Body of pancreas (tissue), 4 donors: ENCODE data around the gene PCSK6. TPM values are rescaled to one million over a fixed set of nuclear protein-coding genes. Genes with fewer than 3 reads are reported as not detected.

Experiments used
- ATAC-seq: fragments of 150-250 bp; one replicate; pipeline ENCODE4 v1.9.1; 2016
- DNase-seq, 4 donors: peaks; one replicate each; pipeline ENCODE4 v3.0.0-alpha.2; 2019
- H3K27ac ChIP-seq, 4 donors: fragments of 200-600 bp; sonication (generic); 1 replicate in 3 of 4; 2 replicates in 1 of 4; pipeline versions ENCODE4 v1.5.1 to v1.6.1; 2016 to 2019; ENCODE audit warnings: mild to moderate bottlenecking in 1 of 4, mixed read lengths in 1 of 4, moderate library complexity in 1 of 4
- H3K27me3 ChIP-seq, 2 donors: fragments of 200-600 bp; sonication (generic); one replicate each; pipeline ENCODE4 v1.6.0; 2016; ENCODE audit warnings: mild to moderate bottlenecking in 1 of 2
- H3K36me3 ChIP-seq, 2 donors: fragments of 200-600 bp; sonication (generic); replicated peaks in 1 of 2; 2 replicates each; pipeline ENCODE4 v1.5.1; 2016; ENCODE audit warnings: low read depth in 2 of 2; ENCODE audit not compliant: insufficient read depth in 1 of 2
- H3K4me1 ChIP-seq: fragments of 200-600 bp; sonication (generic); one replicate; pipeline ENCODE4 v1.6.0; 2016
- H3K4me3 ChIP-seq, 2 donors: fragments of 200-600 bp; sonication (generic); 1 replicate in 1 of 2; 2 replicates in 1 of 2; pipeline ENCODE4 v1.5.1; 2016 to 2019
- H3K9me3 ChIP-seq, 3 donors: fragments of 200-600 bp; sonication (generic); 1 replicate in 2 of 3; 2 replicates in 1 of 3; pipeline ENCODE4 v1.5.1; 2016
- CTCF ChIP-seq, 7 experiments: fragments of 450-650 bp in 4 of 7; fragments of 200-600 bp in 3 of 7; sonication (generic) in 3 of 7; IDR thresholded peaks; one replicate each; pipeline ENCODE4 v1.5.1; 2016 to 2019; ENCODE audit warnings: antibody characterized with exemption in 7 of 7
- POLR2A ChIP-seq, 3 donors: fragments of 450-650 bp; IDR thresholded peaks; one replicate each; pipeline ENCODE4 v1.6.1; 2016; ENCODE audit warnings: antibody characterized with exemption in 3 of 3, mild to moderate bottlenecking in 2 of 3
- WGBS, 2 donors: methylation state at CpG; one replicate each; pipeline ENCODE4 v1.1.5; 2017; 5-methylcytosine and 5-hydroxymethylcytosine counted together
- intact Hi-C: fragments of 100-400 bp; cut with DNase I; formaldehyde crosslinking; loops from one replicate; pipeline ENCODE4 v1.15.1; 2023
- total RNA-seq, 2 donors: library from RNA; depleted of rRNA; stranded (reverse); fragments of >200 nt; gene quantifications; one replicate each; pipeline ENCODE4 v1.1.0, GENCODE V29; 2016

Gene PCSK6
- total RNA-seq, 2 donors from 2014 or later, result 8.9 to 10.1 TPM

DNA sequence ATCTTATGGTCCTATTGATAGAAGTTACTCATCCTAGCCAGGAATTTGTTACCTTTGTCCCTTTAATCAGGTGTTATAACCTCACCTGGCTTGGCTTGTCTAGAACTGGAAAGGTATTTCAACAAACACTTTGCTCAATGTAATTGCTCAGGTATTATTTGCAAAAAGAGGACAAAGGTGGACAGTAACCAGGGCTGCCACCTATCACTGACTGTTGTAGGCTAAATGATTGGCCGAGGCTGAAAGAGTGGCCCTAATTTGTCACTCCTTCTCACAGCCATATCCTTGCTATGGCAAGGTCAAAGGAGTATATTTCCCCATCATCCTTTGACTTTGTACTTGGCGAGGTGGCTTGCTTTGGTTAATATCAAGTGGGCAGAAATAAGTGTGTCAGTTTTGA lies 209.5 kb downstream of the PCSK6 start:
- no peak overlapping the region for H3K27ac ChIP-seq
- H3K4me3 ChIP-seq, result no peak overlapping the region
- no peaks in the 10 kb centered on the region for H3K27me3 ChIP-seq
- 69 to 75% methylated on average over 2 of the region's 2 CpGs for WGBS, 2 donors
- no peak for TF ChIP-seq CTCF (IDR thresholded peaks at IDR 0.05)
- TF ChIP-seq POLR2A (IDR thresholded peaks at IDR 0.05), result no peak
- ATAC-seq (no peak), DNase-seq (no peak)
- no peaks in the 10 kb centered on the region for H3K9me3 ChIP-seq
- H3K4me1 ChIP-seq, result peaks cover 13% of the 10 kb centered on the region
- intact Hi-C loops, result no loop called here
- peaks cover 7 to 28% of the 10 kb centered on the region in 2 donors for H3K36me3 ChIP-seq

- H3K27ac ChIP-seq, result peak overlapping the region in 3 of 4 donors; percentile 73 to 96 (median 90)
- intact Hi-C loops, result no loop called here
- ATAC-seq (no peak), DNase-seq (no peak)
- H3K4me1 ChIP-seq, result peaks cover 13% of the 10 kb centered on the region
- TF ChIP-seq CTCF (IDR thresholded peaks at IDR 0.05), result no peak
- TF ChIP-seq POLR2A (IDR thresholded peaks at IDR 0.05), result no peak
- no peaks in the 10 kb centered on the region for H3K9me3 ChIP-seq
- 73 to 77% methylated on average over 12 of the region's 12 CpGs for WGBS, 2 donors
- peaks cover 14 to 34% of the 10 kb centered on the region in 2 donors for H3K36me3 ChIP-seq
- no peaks in the 10 kb centered on the region for H3K27me3 ChIP-seq
- H3K4me3 ChIP-seq, result no peak overlapping the region
These were observed 211.5 kb downstream of the PCSK6 start for GRCh38 chr15:101277943-101278564.

DNA sequence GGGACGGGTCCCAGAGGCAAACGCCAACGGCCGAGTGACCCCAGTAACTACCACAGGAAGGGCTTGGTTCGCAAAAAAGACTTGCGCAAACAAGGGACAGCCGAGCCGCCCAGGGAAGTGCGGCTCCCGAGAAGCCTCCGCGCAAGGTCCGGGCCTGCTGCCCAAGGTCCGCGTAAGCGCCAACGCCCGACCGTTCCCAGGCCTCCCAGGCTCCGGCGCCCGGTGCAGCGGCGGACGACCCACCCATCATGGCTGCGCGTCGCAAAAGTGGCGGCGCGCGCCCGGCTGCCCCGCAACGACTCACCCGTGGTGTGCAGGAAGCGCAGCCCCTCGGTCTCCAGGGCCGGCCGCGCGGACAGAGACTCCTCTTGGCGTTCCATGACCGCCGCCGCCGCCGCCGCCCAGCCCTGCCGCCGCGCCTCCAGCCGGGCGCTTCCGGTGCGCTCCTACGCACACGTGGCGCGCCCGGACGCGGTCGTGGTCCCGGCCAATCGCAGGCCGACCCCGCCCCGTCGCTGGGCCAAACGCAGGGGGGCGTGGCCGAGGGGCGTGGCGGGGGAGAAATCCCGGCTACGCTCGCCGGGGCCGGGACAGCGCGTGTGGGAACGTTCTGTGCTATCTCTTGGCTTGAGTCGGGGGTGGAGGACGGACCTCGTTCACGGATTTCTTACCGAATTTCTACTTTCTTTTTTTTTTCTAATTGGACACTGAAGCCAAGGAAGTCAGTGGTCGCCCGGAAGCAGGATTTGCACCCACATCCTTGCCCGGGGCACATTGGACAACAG lies 212.3 kb downstream of the PCSK6 start, which contains the start of gene SELENOS:
SELENOS (minus strand) TSS at position 448 of the 785 bp plus-strand sequence; CDS start at position 380, 68 bp downstream.
- peaks cover 14 to 38% of the 10 kb centered on the region in 2 donors for H3K36me3 ChIP-seq

GRCh38 chr15:101276501-101277037 lies 212.9 kb downstream of the PCSK6 start:
- TF ChIP-seq POLR2A (IDR thresholded peaks at IDR 0.05) (no peak), CTCF (IDR thresholded peaks at IDR 0.05) (peak in 5 of 7 experiments; percentile 6 to 32 (median 19))
- H3K4me3 ChIP-seq, result peak overlapping the region; percentile 50 to 76
- no peak for DNase-seq
- WGBS, 2 donors, result 3 to 6% methylated on average over 14 of the region's 14 CpGs
- H3K27me3 ChIP-seq, result no peaks in the 10 kb centered on the region
- peak overlapping the region; percentile 73 to 96 (median 90) for H3K27ac ChIP-seq
- H3K4me1 ChIP-seq, result peaks cover 13% of the 10 kb centered on the region
- no peaks in the 10 kb centered on the region for H3K9me3 ChIP-seq
- no peak for ATAC-seq
- peaks cover 14 to 40% of the 10 kb centered on the region in 2 donors for H3K36me3 ChIP-seq
- intact Hi-C loops, result no loop called here

More for the DNA sequence above, 212.3 kb downstream of the PCSK6 start, which contains the start of gene SELENOS:
- ATAC-seq (peak; percentile 97), DNase-seq (peak; percentile 91 to 94 (median 92))
- TF ChIP-seq POLR2A (IDR thresholded peaks at IDR 0.05) (peak; percentile 80 to 91 (median 86)), CTCF (IDR thresholded peaks at IDR 0.05) (peak in 1 of 7 experiments; percentile 17)
- no peaks in the 10 kb centered on the region for H3K9me3 ChIP-seq
- intact Hi-C loops, result no loop called here
- peak within 1 kb of the TSS; percentile 73 to 96 (median 90) for H3K27ac ChIP-seq
- no peaks in the 10 kb centered on the region for H3K27me3 ChIP-seq
- peaks cover 13% of the 10 kb centered on the region for H3K4me1 ChIP-seq
- WGBS, 2 donors, result 0 to 1% methylated on average over 31 to 91 of the region's 91 CpGs
- H3K4me3 ChIP-seq, result peak within 1 kb of the TSS; percentile 50 to 76
